ENCODE measurements around the gene MTFR1L. TPM values are rescaled to one million over a fixed set of nuclear protein-coding genes. Genes with fewer than 3 reads are reported as not detected.
A peak's percentile ranks its signal among the peaks of the same experiment; 100 is the strongest.

The MTFR1L gene
- total RNA-seq, 1 experiment from 2014 or later = 28.9 TPM

- TF ChIP-seq ETV6 (CRISPR knock-in tag; IDR thresholded peaks at IDR 0.05) = no peak
These were observed 43.2 kb downstream of the MTFR1L start (continued) for GRCh38 chr1:25862785-25863485.

GRCh38 chr1:25863486-25864262 is 43.9 kb downstream of the MTFR1L start:
- DNase-seq (ENCODE audit: low spot score) (no peak), ATAC-seq (peak; percentile 5; the same call in 1 of the 2 replicates)
- peaks cover 17% of the 10 kb centered on the region for H3K4me1 Mint-ChIP-seq
- no peaks in the 10 kb centered on the region for H3K9me3 Mint-ChIP-seq
- no peak overlapping the region for H3K4me3 Mint-ChIP-seq
- POLR2A ChIA-PET = no interaction called here
- H3K27ac Mint-ChIP-seq = no peak overlapping the region
- H3K27me3 Mint-ChIP-seq (ENCODE audit: low read depth) = no peaks in the 10 kb centered on the region
- no peak for TF ChIP-seq PREB (CRISPR knock-in tag; IDR thresholded peaks at IDR 0.05; ENCODE audit: borderline replicate concordance)
- no peak for TF ChIP-seq ZNF281 (CRISPR knock-in tag; IDR thresholded peaks at IDR 0.05)
- TF ChIP-seq EMX1 (CRISPR knock-in tag; IDR thresholded peaks at IDR 0.05) = no peak
- no peak for TF ChIP-seq NR2C2 (CRISPR knock-in tag; IDR thresholded peaks at IDR 0.05)
- no peak for TF ChIP-seq HMGXB4 (CRISPR knock-in tag; IDR thresholded peaks at IDR 0.05)
- TF ChIP-seq ESRRA (CRISPR knock-in tag; IDR thresholded peaks at IDR 0.05; ENCODE audit: borderline replicate concordance) = no peak
- TF ChIP-seq MAX (CRISPR knock-in tag; IDR thresholded peaks at IDR 0.05) = no peak
- TF ChIP-seq FOXJ3 (CRISPR knock-in tag; IDR thresholded peaks at IDR 0.05; ENCODE audit: borderline replicate concordance) = no peak
- no peak for TF ChIP-seq ZNF425 (CRISPR knock-in tag; conservative IDR thresholded peaks at IDR 0.05)
- TF ChIP-seq JUN (CRISPR knock-in tag; IDR thresholded peaks at IDR 0.05) = no peak
- TF ChIP-seq GABPB1 (CRISPR knock-in tag; IDR thresholded peaks at IDR 0.05) = no peak
- no peak for TF ChIP-seq ERG (CRISPR knock-in tag; IDR thresholded peaks at IDR 0.05)
- TF ChIP-seq SMAD3 (CRISPR knock-in tag; IDR thresholded peaks at IDR 0.05; ENCODE audit: borderline replicate concordance) = no peak
- TF ChIP-seq E2F1 (CRISPR knock-in tag; IDR thresholded peaks at IDR 0.05) = no peak
- no peak for TF ChIP-seq ZNF512 (CRISPR knock-in tag; IDR thresholded peaks at IDR 0.05; ENCODE audit: borderline replicate concordance)
- TF ChIP-seq ZSCAN18 (CRISPR knock-in tag; IDR thresholded peaks at IDR 0.05) = no peak
- no peak for TF ChIP-seq TP53 (CRISPR knock-in tag; IDR thresholded peaks at IDR 0.05)
- TF ChIP-seq CREM (CRISPR knock-in tag; IDR thresholded peaks at IDR 0.05) = no peak
- H3K36me3 Mint-ChIP-seq = peaks cover 6% of the 10 kb centered on the region; the same call in 1 of the 2 replicates
- CTCF ChIA-PET = interaction anchor here (2.1 kb wide), 2 partner anchors 12 to 31 kb away, joined by 8 to 10 read pairs; partner anchors contain the start of gene PAQR7
